ENCODE measurements around the gene EYS.

The EYS gene

DNA sequence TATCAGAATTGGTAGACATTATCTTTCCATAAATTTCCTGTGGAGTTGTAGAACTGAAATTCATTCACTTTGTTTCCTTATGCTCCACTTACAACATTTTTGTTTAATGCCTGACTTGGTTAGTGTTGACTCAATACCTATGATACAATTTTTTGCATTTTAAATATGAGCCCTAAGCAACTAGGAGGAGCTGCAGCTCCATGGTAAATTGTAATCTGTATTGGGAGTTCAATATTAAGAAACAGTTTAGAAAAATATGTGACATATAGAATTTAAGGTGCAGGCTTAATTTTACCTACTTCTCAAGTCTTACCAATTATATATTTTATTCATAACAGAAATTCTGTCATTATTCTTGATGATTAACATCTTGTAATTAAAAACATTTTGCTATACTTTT lies 868.3 kb downstream of the EYS start:
- Histone ChIP-seq H3K9ac (ENCODE audit: low read depth, low read length) (no peak overlapping the region), H3K4me2 (ENCODE audit: low read length) (no peak overlapping the region), H3K36me3 (ENCODE audit: insufficient read depth, low read length) (no peaks in the 10 kb centered on the region), H3K4me3 (ENCODE audit: low read length) (no peak overlapping the region), H3K27me3 (ENCODE audit: control insufficient read depth, insufficient read depth, low read length) (no peaks in the 10 kb centered on the region), H3K4me1 (ENCODE audit: control insufficient read depth, insufficient read depth, low read length) (no peaks in the 10 kb centered on the region), H3K9me3 (replicated peaks; ENCODE audit: low read length) (no peaks in the 10 kb centered on the region)

DNA sequence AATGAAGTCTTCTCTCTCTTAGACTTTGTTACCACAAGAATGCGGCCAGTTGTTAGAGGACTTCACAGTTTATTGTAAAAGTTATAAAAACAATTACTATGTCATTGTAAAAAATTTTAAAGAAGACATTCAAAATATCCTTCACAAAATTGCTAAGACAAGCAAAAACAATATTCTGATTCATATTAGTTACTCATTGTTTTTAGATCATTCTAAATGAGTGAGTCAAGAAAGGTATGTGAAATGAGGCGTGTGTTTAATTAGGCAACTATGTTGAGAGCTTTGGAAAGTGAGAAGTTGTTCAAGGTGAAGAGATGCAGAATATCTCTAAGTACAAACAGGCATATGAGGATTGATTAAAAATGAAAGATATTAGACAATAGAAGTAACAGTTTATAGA lies 875.3 kb downstream of the EYS start:
- H3K27me3 ChIP-seq (ENCODE audit: control insufficient read depth, insufficient read depth, low read length): no peaks in the 10 kb centered on the region
- no peaks in the 10 kb centered on the region for H3K4me1 ChIP-seq (ENCODE audit: control insufficient read depth, insufficient read depth, low read length)
- no peak overlapping the region for H3K9ac ChIP-seq (ENCODE audit: low read depth, low read length)
- H3K9me3 ChIP-seq (replicated peaks; ENCODE audit: low read length): no peaks in the 10 kb centered on the region
- no peak overlapping the region for H3K4me2 ChIP-seq (ENCODE audit: low read length)
- H3K4me3 ChIP-seq (ENCODE audit: low read length): no peak overlapping the region
- H3K36me3 ChIP-seq (ENCODE audit: insufficient read depth, low read length): no peaks in the 10 kb centered on the region

DNA sequence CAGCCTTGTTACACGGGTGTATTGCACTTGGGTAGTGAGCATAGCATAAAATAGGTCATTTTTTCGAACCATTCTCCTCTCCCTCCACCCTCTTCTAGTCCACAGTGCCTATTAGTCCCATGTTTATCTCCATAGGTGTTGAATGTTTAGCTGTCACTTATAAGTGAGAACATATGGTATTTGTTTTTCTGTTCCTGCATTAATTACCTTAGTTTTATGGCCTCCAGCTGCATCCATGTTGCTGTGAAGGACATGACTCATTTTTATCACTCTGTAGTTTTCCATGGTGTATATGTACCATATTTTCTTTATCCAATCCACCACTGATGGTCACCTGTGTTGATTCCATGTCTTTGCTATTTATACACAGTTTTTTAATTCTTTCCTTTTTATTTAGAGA lies 889.5 kb downstream of the EYS start:
- no peak overlapping the region for H3K9ac ChIP-seq (ENCODE audit: low read depth, low read length)
- H3K27me3 ChIP-seq (ENCODE audit: control insufficient read depth, insufficient read depth, low read length): no peaks in the 10 kb centered on the region
- H3K9me3 ChIP-seq (replicated peaks; ENCODE audit: low read length): no peaks in the 10 kb centered on the region
- no peaks in the 10 kb centered on the region for H3K36me3 ChIP-seq (ENCODE audit: insufficient read depth, low read length)
- H3K4me3 ChIP-seq (ENCODE audit: low read length): no peak overlapping the region
- H3K4me1 ChIP-seq (ENCODE audit: control insufficient read depth, insufficient read depth, low read length): no peaks in the 10 kb centered on the region
- no peak overlapping the region for H3K4me2 ChIP-seq (ENCODE audit: low read length)

DNA sequence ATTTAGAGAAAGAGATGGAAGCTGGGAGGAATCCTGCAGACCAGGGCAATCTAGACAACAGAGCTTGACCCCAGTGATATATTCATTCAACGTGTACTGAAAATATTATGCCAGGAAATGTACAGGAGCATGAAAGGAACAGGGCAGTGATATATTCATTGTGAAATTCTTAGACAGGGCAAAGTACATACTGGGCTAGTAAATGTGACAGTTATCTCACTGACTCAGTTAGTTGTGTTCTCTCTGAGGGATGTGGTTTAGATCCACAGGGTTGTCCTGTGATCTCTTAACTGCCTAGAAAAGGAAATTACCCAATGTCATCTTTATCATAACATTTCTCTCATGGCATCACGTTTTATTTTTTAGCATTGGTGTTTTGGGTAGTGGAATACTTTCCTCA lies 891.3 kb downstream of the EYS start:
- Histone ChIP-seq H3K4me3 (ENCODE audit: low read length) (no peak overlapping the region), H3K27me3 (ENCODE audit: control insufficient read depth, insufficient read depth, low read length) (no peaks in the 10 kb centered on the region), H3K36me3 (ENCODE audit: insufficient read depth, low read length) (no peaks in the 10 kb centered on the region), H3K4me1 (ENCODE audit: control insufficient read depth, insufficient read depth, low read length) (no peaks in the 10 kb centered on the region), H3K9me3 (replicated peaks; ENCODE audit: low read length) (no peaks in the 10 kb centered on the region), H3K9ac (ENCODE audit: low read depth, low read length) (no peak overlapping the region), H3K4me2 (ENCODE audit: low read length) (no peak overlapping the region)

DNA sequence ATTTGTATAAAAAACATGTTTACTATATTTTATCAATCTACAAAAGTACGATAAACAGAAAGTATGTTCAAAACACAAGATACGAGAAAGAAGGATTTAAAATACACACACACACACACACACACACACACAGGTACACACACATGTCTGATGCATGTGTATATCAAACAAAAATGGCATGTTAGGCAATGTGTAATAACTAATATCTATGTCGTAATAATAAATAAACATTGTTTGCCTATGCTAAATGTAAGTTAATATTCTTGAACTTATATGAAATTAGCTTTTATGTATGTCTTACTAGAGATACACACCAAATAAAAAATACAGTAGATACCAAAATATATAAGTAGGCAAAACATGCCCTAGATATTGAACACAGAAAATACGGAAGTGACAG lies 894.9 kb downstream of the EYS start:
- H3K27me3 ChIP-seq (ENCODE audit: control insufficient read depth, insufficient read depth, low read length): no peaks in the 10 kb centered on the region
- no peaks in the 10 kb centered on the region for H3K9me3 ChIP-seq (replicated peaks; ENCODE audit: low read length)
- no peak overlapping the region for H3K4me2 ChIP-seq (ENCODE audit: low read length)
- H3K36me3 ChIP-seq (ENCODE audit: insufficient read depth, low read length): no peaks in the 10 kb centered on the region
- no peak overlapping the region for H3K4me3 ChIP-seq (ENCODE audit: low read length)
- H3K4me1 ChIP-seq (ENCODE audit: control insufficient read depth, insufficient read depth, low read length): no peaks in the 10 kb centered on the region
- H3K9ac ChIP-seq (ENCODE audit: low read depth, low read length): no peak overlapping the region

DNA sequence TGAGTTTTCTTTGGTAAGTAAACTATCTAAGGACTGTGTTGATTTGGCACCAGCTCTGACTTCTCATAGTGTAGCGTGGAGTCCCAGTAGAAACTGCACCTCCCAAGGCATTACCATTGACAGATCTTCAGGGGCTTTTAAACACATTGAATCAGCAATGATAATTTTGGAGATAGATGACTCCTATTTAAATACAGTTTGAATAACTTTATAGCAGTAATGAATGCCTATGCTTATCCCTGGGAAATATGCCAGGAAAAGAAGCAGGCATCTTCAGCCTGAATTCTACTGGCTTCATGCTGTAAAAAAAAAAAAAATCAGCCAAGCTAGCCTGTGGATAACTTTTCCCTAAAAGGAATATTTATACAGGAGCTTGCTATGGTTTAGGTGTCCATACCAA lies 895.9 kb downstream of the EYS start:
- Histone ChIP-seq H3K27me3 (ENCODE audit: control insufficient read depth, insufficient read depth, low read length) (no peaks in the 10 kb centered on the region), H3K36me3 (ENCODE audit: insufficient read depth, low read length) (no peaks in the 10 kb centered on the region), H3K9me3 (replicated peaks; ENCODE audit: low read length) (no peaks in the 10 kb centered on the region), H3K4me3 (ENCODE audit: low read length) (no peak overlapping the region), H3K4me2 (ENCODE audit: low read length) (no peak overlapping the region), H3K9ac (ENCODE audit: low read depth, low read length) (no peak overlapping the region), H3K4me1 (ENCODE audit: control insufficient read depth, insufficient read depth, low read length) (no peaks in the 10 kb centered on the region)

DNA sequence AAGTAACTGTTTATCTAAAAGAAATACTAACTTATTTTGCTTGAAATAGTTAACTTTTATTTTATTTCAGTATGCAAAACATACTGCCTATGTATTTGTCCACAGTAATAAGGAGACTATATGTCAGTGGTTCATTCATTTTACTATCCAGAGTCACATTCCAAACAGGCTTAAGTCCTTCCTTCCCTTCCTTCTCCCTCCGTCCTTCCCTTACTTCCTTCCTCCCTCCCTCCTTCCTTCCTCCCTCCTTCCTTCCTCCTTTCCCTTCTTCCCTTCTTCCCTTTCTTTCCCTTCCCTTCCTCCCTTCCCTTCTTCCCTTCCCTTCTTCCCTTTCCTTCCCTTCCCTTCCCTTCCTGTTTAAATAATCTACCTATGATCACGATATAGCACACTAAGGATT lies 899.2 kb downstream of the EYS start:
- Histone ChIP-seq H3K4me3 (ENCODE audit: low read length) (no peak overlapping the region), H3K4me2 (ENCODE audit: low read length) (no peak overlapping the region), H3K4me1 (ENCODE audit: control insufficient read depth, insufficient read depth, low read length) (no peaks in the 10 kb centered on the region), H3K9ac (ENCODE audit: low read depth, low read length) (no peak overlapping the region), H3K27me3 (ENCODE audit: control insufficient read depth, insufficient read depth, low read length) (no peaks in the 10 kb centered on the region), H3K9me3 (replicated peaks; ENCODE audit: low read length) (peaks cover 7% of the 10 kb centered on the region), H3K36me3 (ENCODE audit: insufficient read depth, low read length) (no peaks in the 10 kb centered on the region)

DNA sequence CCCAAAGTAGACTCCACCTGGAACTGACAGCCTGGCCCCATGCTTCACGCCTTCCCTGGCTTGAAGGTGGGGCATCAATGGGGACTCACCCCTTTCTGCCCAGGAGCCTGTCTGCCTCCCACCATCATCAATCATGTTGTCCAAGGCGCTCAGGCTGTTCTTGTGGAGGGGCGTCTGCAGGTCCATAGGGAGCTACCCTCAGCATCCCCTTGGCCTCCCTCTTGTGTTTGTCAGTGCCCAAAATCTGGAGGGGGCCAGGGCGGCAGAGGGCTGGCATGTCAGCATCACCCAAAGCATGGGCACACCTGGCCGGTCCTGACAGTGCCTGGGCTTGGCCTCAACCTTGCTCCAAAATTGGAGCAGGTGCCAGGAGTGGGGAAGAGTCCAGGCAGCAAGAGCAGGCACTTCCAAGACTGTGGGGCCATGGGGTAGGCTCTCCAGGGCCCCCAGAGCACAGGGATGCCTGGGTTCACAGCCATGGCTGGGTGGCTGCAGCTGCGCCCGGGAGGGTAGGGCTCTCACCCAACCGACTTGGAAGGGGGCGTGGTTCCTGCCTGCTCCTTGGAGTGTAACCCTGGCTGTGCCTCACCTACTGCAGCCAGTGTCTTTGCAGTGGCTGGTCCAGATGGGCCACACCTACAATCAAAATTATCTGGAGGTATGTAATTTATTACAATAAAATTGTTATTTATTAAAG lies 903.4 kb downstream of the EYS start:
- Histone ChIP-seq H3K4me3 (ENCODE audit: low read length) (no peak overlapping the region), H3K36me3 (ENCODE audit: insufficient read depth, low read length) (no peaks in the 10 kb centered on the region), H3K27me3 (ENCODE audit: control insufficient read depth, insufficient read depth, low read length) (no peaks in the 10 kb centered on the region), H3K4me1 (ENCODE audit: control insufficient read depth, insufficient read depth, low read length) (no peaks in the 10 kb centered on the region), H3K9ac (ENCODE audit: low read depth, low read length) (no peak overlapping the region), H3K9me3 (replicated peaks; ENCODE audit: low read length) (peaks cover 9% of the 10 kb centered on the region), H3K4me2 (ENCODE audit: low read length) (no peak overlapping the region)

DNA sequence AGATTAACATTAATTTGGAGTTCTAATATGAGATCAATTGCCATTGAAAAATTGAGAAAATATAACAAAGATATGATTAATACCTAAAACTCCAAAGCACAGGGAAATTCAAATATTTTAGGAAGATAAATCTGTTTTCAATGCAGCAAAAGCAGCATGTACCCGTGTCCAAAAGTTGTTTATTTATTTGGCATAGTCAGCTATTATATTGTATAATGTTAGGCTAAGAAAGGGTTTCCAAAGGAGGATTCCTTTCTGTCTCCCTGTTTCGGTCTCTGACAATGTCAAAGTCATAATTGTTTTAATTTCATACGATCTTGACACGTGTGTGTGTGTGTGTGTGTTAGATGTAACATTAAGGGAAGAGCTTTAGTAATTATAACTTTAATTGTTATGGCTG lies 914.5 kb downstream of the EYS start:
- Histone ChIP-seq H3K4me3 (ENCODE audit: low read length) (no peak overlapping the region), H3K36me3 (ENCODE audit: insufficient read depth, low read length) (no peaks in the 10 kb centered on the region), H3K9me3 (replicated peaks; ENCODE audit: low read length) (no peaks in the 10 kb centered on the region), H3K27me3 (ENCODE audit: control insufficient read depth, insufficient read depth, low read length) (no peaks in the 10 kb centered on the region), H3K4me1 (ENCODE audit: control insufficient read depth, insufficient read depth, low read length) (no peaks in the 10 kb centered on the region), H3K9ac (ENCODE audit: low read depth, low read length) (no peak overlapping the region), H3K4me2 (ENCODE audit: low read length) (no peak overlapping the region)

DNA sequence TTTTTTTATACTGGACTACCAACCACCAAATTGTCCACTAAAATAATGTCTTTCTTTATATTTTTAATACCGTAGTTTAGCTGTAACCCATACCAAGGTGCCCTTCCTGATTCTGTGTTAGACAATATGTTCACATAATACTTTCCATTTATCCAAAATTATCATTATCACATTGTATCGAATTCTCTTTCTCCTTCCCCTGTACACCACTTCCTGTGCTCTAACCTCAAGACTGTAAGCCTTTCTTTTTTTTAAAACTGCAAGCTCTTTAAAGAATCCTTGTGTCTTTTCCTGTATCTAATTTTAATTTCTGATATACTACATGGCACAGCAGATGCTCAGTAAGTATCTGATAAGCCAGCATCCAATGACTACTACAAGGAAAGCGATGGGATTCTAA lies 917.5 kb downstream of the EYS start:
- H3K27me3 ChIP-seq (ENCODE audit: control insufficient read depth, insufficient read depth, low read length): no peaks in the 10 kb centered on the region
- no peak overlapping the region for H3K4me3 ChIP-seq (ENCODE audit: low read length)

DNA sequence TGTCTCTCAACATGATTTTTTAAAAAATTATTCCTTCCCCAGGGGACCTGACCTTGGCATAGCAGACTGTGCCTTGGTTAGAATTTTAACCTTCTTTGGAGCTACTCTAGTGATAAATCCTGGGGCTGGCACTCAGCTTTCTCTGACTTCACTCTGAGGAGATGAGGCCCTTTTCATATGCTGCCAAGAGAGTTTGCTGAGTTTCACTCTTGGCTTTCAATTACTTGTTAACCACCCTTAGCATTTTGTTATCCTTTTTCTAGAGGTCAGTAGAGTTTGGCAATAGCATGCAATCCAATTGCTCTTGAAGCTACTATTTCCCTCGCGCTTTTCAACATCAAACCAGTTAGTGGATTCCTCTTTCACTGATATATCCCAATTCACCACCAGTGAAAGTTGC lies 920.3 kb downstream of the EYS start:
- H3K9ac ChIP-seq (ENCODE audit: low read depth, low read length): no peak overlapping the region
- H3K36me3 ChIP-seq (ENCODE audit: insufficient read depth, low read length): no peaks in the 10 kb centered on the region
- H3K4me3 ChIP-seq (ENCODE audit: low read length): no peak overlapping the region
- no peaks in the 10 kb centered on the region for H3K27me3 ChIP-seq (ENCODE audit: control insufficient read depth, insufficient read depth, low read length)
- no peak overlapping the region for H3K4me2 ChIP-seq (ENCODE audit: low read length)
- no peaks in the 10 kb centered on the region for H3K4me1 ChIP-seq (ENCODE audit: control insufficient read depth, insufficient read depth, low read length)
- no peaks in the 10 kb centered on the region for H3K9me3 ChIP-seq (replicated peaks; ENCODE audit: low read length)

More for the DNA sequence above, 917.5 kb downstream of the EYS start:
- no peak overlapping the region for H3K9ac ChIP-seq (ENCODE audit: low read depth, low read length)
- no peak overlapping the region for H3K4me2 ChIP-seq (ENCODE audit: low read length)
- no peaks in the 10 kb centered on the region for H3K4me1 ChIP-seq (ENCODE audit: control insufficient read depth, insufficient read depth, low read length)
- no peaks in the 10 kb centered on the region for H3K9me3 ChIP-seq (replicated peaks; ENCODE audit: low read length)
- no peaks in the 10 kb centered on the region for H3K36me3 ChIP-seq (ENCODE audit: insufficient read depth, low read length)

DNA sequence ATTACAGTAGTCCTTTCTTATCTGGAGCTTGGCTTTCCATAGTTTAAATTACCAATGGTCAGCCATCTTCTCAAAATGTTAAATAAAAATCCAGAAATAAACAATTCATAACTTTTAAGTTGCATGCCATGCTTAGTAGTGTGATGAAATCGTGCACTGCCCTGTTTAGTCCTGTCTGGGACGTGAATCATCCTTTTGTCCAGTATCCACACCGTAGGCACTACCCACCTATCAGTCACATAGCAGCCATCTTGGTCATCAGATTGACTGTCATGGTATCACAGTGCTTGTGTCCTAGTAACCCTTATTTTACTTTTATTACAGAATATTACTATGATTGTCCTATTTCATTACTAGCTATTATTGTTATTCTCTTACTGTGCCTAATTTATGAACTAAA lies 924.1 kb downstream of the EYS start:
- Histone ChIP-seq H3K9ac (ENCODE audit: low read depth, low read length) (no peak overlapping the region), H3K27me3 (ENCODE audit: control insufficient read depth, insufficient read depth, low read length) (no peaks in the 10 kb centered on the region), H3K4me1 (ENCODE audit: control insufficient read depth, insufficient read depth, low read length) (no peaks in the 10 kb centered on the region), H3K4me2 (ENCODE audit: low read length) (no peak overlapping the region), H3K4me3 (ENCODE audit: low read length) (no peak overlapping the region), H3K36me3 (ENCODE audit: insufficient read depth, low read length) (no peaks in the 10 kb centered on the region), H3K9me3 (replicated peaks; ENCODE audit: low read length) (no peaks in the 10 kb centered on the region)

Measured in skeletal muscle satellite cell (primary cell).